Mesenchymal stem cell (in vitro differentiated cells and primary cell): ENCODE results near the gene MAP3K8.

ENCODE experiments used
- DNase-seq: peaks from one replicate; pipeline ENCODE4 v3.0.0-alpha.2; 2013
- H2AFZ ChIP-seq: one replicate; pipeline ENCODE4 v1.6.1; 2013; ENCODE audit warnings: low read depth, mild to moderate bottlenecking, control low read depth, inconsistent platforms, low read length, moderate library complexity
- H2AK5ac ChIP-seq: 2 replicates; pipeline ENCODE4 v1.6.1; 2013; ENCODE audit warnings: low read length, moderate library complexity, mild to moderate bottlenecking, inconsistent platforms; ENCODE audit not compliant: severe bottlenecking
- H2BK120ac ChIP-seq: one replicate; pipeline ENCODE4 v1.6.1; 2013; ENCODE audit warnings: low read depth, mild to moderate bottlenecking, inconsistent platforms, low read length, moderate library complexity
- H2BK12ac ChIP-seq, 2 experiments: one replicate each; pipeline ENCODE4 v1.6.1; 2013; ENCODE audit warnings: inconsistent platforms in 2 of 2, low read length in 2 of 2, mild to moderate bottlenecking in 2 of 2, moderate library complexity in 2 of 2, control low read depth in 1 of 2
- H2BK15ac ChIP-seq: one replicate; pipeline ENCODE4 v1.6.1; 2013; ENCODE audit warnings: mild to moderate bottlenecking, low read depth, inconsistent platforms; ENCODE audit not compliant: poor library complexity, severe bottlenecking
- H2BK5ac ChIP-seq: 2 replicates; pipeline ENCODE4 v1.6.1; 2013; ENCODE audit warnings: low read depth, mild to moderate bottlenecking, low read length, control low read depth, inconsistent platforms; ENCODE audit not compliant: poor library complexity, severe bottlenecking
- H3K14ac ChIP-seq, 2 experiments: one replicate each; pipeline ENCODE4 v1.6.1; 2013; ENCODE audit warnings: inconsistent platforms in 2 of 2, low read length in 2 of 2, control low read depth in 1 of 2, mild to moderate bottlenecking in 1 of 2, moderate library complexity in 1 of 2
- H3K18ac ChIP-seq, 2 experiments: one replicate each; pipeline ENCODE4 v1.6.1; 2013; ENCODE audit warnings: inconsistent platforms in 2 of 2, low read length in 2 of 2, control low read depth in 1 of 2, low read depth in 1 of 2, mild to moderate bottlenecking in 1 of 2
- H3K23ac ChIP-seq, 2 experiments: one replicate each; pipeline ENCODE4 v1.6.1; 2013; ENCODE audit warnings: inconsistent platforms in 2 of 2, low read length in 2 of 2, mild to moderate bottlenecking in 2 of 2, moderate library complexity in 2 of 2, control low read depth in 1 of 2
- H3K27ac ChIP-seq: 2 replicates; pipeline ENCODE4 v1.5.1; 2013; ENCODE audit warnings: mild to moderate bottlenecking, moderate library complexity, low read length, control low read depth, inconsistent platforms; ENCODE audit not compliant: poor library complexity, severe bottlenecking
- H3K27me3 ChIP-seq, 2 experiments: 2 replicates each; pipeline versions ENCODE4 v1.6.1 to v1.7.0; 2013; ENCODE audit warnings: low read length in 2 of 2, mild to moderate bottlenecking in 2 of 2, moderate library complexity in 2 of 2, control low read depth in 1 of 2, inconsistent platforms in 1 of 2; ENCODE audit not compliant: control insufficient read depth in 1 of 2, insufficient read depth in 1 of 2
- H3K36me3 ChIP-seq, 2 experiments: 2 replicates each; pipeline versions ENCODE4 v1.6.1 to v1.7.0; 2013; ENCODE audit warnings: low read length in 2 of 2, control low read depth in 1 of 2, inconsistent platforms in 1 of 2, low read depth in 1 of 2, mild to moderate bottlenecking in 1 of 2; ENCODE audit not compliant: insufficient read depth in 2 of 2, control insufficient read depth in 1 of 2
- H3K4ac ChIP-seq, 2 experiments: one replicate each; pipeline ENCODE4 v1.6.1; 2013; ENCODE audit warnings: inconsistent platforms in 2 of 2, low read length in 2 of 2, mild to moderate bottlenecking in 2 of 2, moderate library complexity in 2 of 2, control low read depth in 1 of 2, low read depth in 1 of 2
- H3K4me1 ChIP-seq: 2 replicates; pipeline ENCODE4 v1.6.1; 2013; ENCODE audit warnings: low read depth, low read length, control low read depth; ENCODE audit not compliant: control insufficient read depth, insufficient read depth
- H3K4me2 ChIP-seq: 2 replicates; pipeline ENCODE4 v1.6.1; 2013; ENCODE audit warnings: low read length, mild to moderate bottlenecking, inconsistent platforms; ENCODE audit not compliant: poor library complexity, severe bottlenecking
- H3K4me3 ChIP-seq, 2 experiments: 2 replicates each; pipeline versions ENCODE4 v1.5.1 to v1.7.0; 2013; ENCODE audit warnings: low read length in 2 of 2, mild to moderate bottlenecking in 2 of 2, control low read depth in 1 of 2, low read depth in 1 of 2; ENCODE audit not compliant: insufficient read depth in 1 of 2
- H3K79me1 ChIP-seq: replicated peaks from 2 replicates; pipeline ENCODE4 v1.6.1; 2013; ENCODE audit warnings: mild to moderate bottlenecking, control low read depth, low read length, inconsistent platforms; ENCODE audit not compliant: poor library complexity, severe bottlenecking
- H3K9ac ChIP-seq: 2 replicates; pipeline ENCODE4 v1.7.0; 2013; ENCODE audit warnings: mild to moderate bottlenecking, low read length, moderate library complexity
- H3K9me3 ChIP-seq: 2 replicates; pipeline ENCODE4 v1.7.0; 2013; ENCODE audit warnings: mild to moderate bottlenecking, low read length; ENCODE audit not compliant: control insufficient read depth
- H4K8ac ChIP-seq: one replicate; pipeline ENCODE4 v1.6.1; 2013; ENCODE audit warnings: inconsistent platforms, mild to moderate bottlenecking, low read length, moderate library complexity
- H4K91ac ChIP-seq: one replicate; pipeline ENCODE4 v1.6.1; 2013; ENCODE audit warnings: mild to moderate bottlenecking, low read length, inconsistent platforms
- WGBS: methylation state at CpG from one replicate; pipeline ENCODE4 v1.1.7; 2013; ENCODE audit warnings: mixed read lengths; 5-methylcytosine and 5-hydroxymethylcytosine counted together

MAP3K8 gene

GRCh38 chr10:30454744-30455510, 20.9 kb downstream of the MAP3K8 start:
- Histone ChIP-seq H2BK5ac (no peak overlapping the region), H2AK5ac (no peak overlapping the region), H2BK15ac (no peak overlapping the region), H3K9ac (peak overlapping the region; percentile 83), H3K18ac (no peak overlapping the region), H3K79me1 (no peaks in the 10 kb centered on the region), H3K9me3 (no peaks in the 10 kb centered on the region), H3K27ac (peak overlapping the region; percentile 7), H2AFZ (no peak overlapping the region), H3K4ac (no peak overlapping the region), H2BK12ac (no peak overlapping the region), H4K91ac (no peak overlapping the region), H3K36me3 (peaks cover 9 to 80% of the 10 kb centered on the region in 2 experiments), H2BK120ac (no peak overlapping the region), H3K27me3 (no peaks in the 10 kb centered on the region), H3K14ac (no peak overlapping the region), H3K23ac (no peak overlapping the region), H4K8ac (no peak overlapping the region), H3K4me2 (no peak overlapping the region), H3K4me3 (peak overlapping the region in 1 of 2 experiments; percentile 31), H3K4me1 (peaks cover 2% of the 10 kb centered on the region)
- 75% methylated on average over 1 of the region's 3 CpGs for WGBS
- peak; percentile 49 for DNase-seq

- H3K4me1 ChIP-seq, result peaks cover 2% of the 10 kb centered on the region
- WGBS, result 94% methylated on average over 3 of the region's 4 CpGs
- no peak overlapping the region for H2BK5ac ChIP-seq
- H3K9me3 ChIP-seq, result no peaks in the 10 kb centered on the region
- DNase-seq, result no peak
- H3K4me3 ChIP-seq, result peak overlapping the region in 1 of 2 experiments; percentile 22
- H2AK5ac ChIP-seq, result peak overlapping the region; percentile 31
- no peak overlapping the region for H2BK15ac ChIP-seq
- no peak overlapping the region for H3K23ac ChIP-seq
- peaks cover 12 to 80% of the 10 kb centered on the region in 2 experiments for H3K36me3 ChIP-seq
- no peak overlapping the region for H4K8ac ChIP-seq
- no peaks in the 10 kb centered on the region for H3K27me3 ChIP-seq
- no peak overlapping the region for H3K27ac ChIP-seq
- peak overlapping the region; percentile 83 for H3K9ac ChIP-seq
- no peaks in the 10 kb centered on the region for H3K79me1 ChIP-seq
- H2BK120ac ChIP-seq, result no peak overlapping the region
- no peak overlapping the region for H3K18ac ChIP-seq
- H3K4me2 ChIP-seq, result no peak overlapping the region
- no peak overlapping the region for H3K4ac ChIP-seq
- H3K14ac ChIP-seq, result no peak overlapping the region
- no peak overlapping the region for H2AFZ ChIP-seq
- H4K91ac ChIP-seq, result no peak overlapping the region
- no peak overlapping the region for H2BK12ac ChIP-seq
Measured at GRCh38 chr10:30455816-30456215, 21.8 kb downstream of the MAP3K8 start.

DNA sequence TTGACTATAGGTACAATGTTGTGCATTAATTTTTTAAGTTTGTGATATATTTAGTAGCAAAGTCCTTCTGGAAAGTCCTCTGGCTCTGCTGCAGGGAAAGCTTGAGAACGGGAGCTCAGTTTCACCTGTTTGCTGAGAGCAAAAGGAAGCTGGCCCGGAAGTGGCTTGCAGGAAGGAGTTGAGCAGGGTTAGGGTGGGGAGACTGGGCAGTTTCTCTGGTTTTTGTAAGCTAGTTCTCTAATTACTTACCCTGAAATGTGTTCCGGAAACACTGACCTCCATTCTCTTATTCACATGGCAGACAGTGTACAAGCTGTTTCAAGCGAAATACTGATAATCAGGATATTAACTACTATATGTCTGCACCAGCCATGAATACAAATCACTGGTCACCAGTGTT, 22.3 kb downstream of the MAP3K8 start:
- Histone ChIP-seq H2BK5ac (no peak overlapping the region), H2BK120ac (no peak overlapping the region)
- 93% methylated on average over 4 of the region's 4 CpGs for WGBS

GRCh38 chr10:30459283-30459682, 25.3 kb downstream of the MAP3K8 start:
- peaks cover 4% of the 10 kb centered on the region for H3K4me1 ChIP-seq
- 96% methylated on average over 5 of the region's 6 CpGs for WGBS

More for the DNA sequence above, 22.3 kb downstream of the MAP3K8 start:
- peaks cover 13 to 80% of the 10 kb centered on the region in 2 experiments for H3K36me3 ChIP-seq
- H3K27me3 ChIP-seq, result no peaks in the 10 kb centered on the region
- H2BK15ac ChIP-seq, result no peak overlapping the region
- no peak overlapping the region for H4K8ac ChIP-seq
- H3K27ac ChIP-seq, result no peak overlapping the region
- H3K79me1 ChIP-seq, result no peaks in the 10 kb centered on the region
- no peak overlapping the region for H3K4ac ChIP-seq
- peaks cover 2% of the 10 kb centered on the region for H3K4me1 ChIP-seq
- H3K14ac ChIP-seq, result no peak overlapping the region
- no peak overlapping the region for H2AK5ac ChIP-seq
- no peak overlapping the region for H3K4me3 ChIP-seq
- H3K18ac ChIP-seq, result no peak overlapping the region
- DNase-seq, result no peak
- H3K4me2 ChIP-seq, result no peak overlapping the region
- H2AFZ ChIP-seq, result no peak overlapping the region
- no peak overlapping the region for H4K91ac ChIP-seq
- H3K9ac ChIP-seq, result peak overlapping the region; percentile 83
- no peaks in the 10 kb centered on the region for H3K9me3 ChIP-seq
- H2BK12ac ChIP-seq, result no peak overlapping the region
- H3K23ac ChIP-seq, result no peak overlapping the region

More at GRCh38 chr10:30459283-30459682, 25.3 kb downstream of the MAP3K8 start:
- H3K4me3 ChIP-seq, result no peak overlapping the region
- no peak overlapping the region for H2AFZ ChIP-seq
- H2BK5ac ChIP-seq, result no peak overlapping the region
- H2BK12ac ChIP-seq, result no peak overlapping the region
- H3K9me3 ChIP-seq, result no peaks in the 10 kb centered on the region
- no peak overlapping the region for H3K4ac ChIP-seq
- no peaks in the 10 kb centered on the region for H3K79me1 ChIP-seq
- H3K36me3 ChIP-seq, result peaks cover 16 to 68% of the 10 kb centered on the region in 2 experiments
- H3K23ac ChIP-seq, result no peak overlapping the region
- no peak overlapping the region for H3K18ac ChIP-seq
- no peaks in the 10 kb centered on the region for H3K27me3 ChIP-seq
- no peak overlapping the region for H2BK120ac ChIP-seq
- H4K8ac ChIP-seq, result no peak overlapping the region
- no peak overlapping the region for H3K27ac ChIP-seq
- no peak overlapping the region for H2AK5ac ChIP-seq
- no peak overlapping the region for H3K14ac ChIP-seq
- no peak overlapping the region for H3K9ac ChIP-seq
- H3K4me2 ChIP-seq, result no peak overlapping the region
- DNase-seq, result no peak
- H4K91ac ChIP-seq, result no peak overlapping the region
- no peak overlapping the region for H2BK15ac ChIP-seq
